SH-SY5Y (cell line): ENCODE measurements around the gene EPG5.

Experiments used
- GATA2 ChIP-seq: IDR thresholded peaks from 2 replicates; pipeline ENCODE4 v1.6.1; 2011; ENCODE audit warnings: mild to moderate bottlenecking, low read depth, low read length
- GATA3 ChIP-seq: IDR thresholded peaks from 2 replicates; pipeline ENCODE4 v1.6.1; 2011; ENCODE audit warnings: low read depth, mild to moderate bottlenecking, low read length, moderate library complexity

GRCh38 chr18:45954070-45954934, 12.8 kb downstream of the EPG5 start:
- no peak for TF ChIP-seq GATA2
- TF ChIP-seq GATA3: no peak
